Right forelimb (tissue), 1 donor: ENCODE data around the gene BCAS3.

Experiments
- DNase-seq: peaks from one replicate; pipeline ENCODE4 v3.0.0-alpha.2; 2018

The BCAS3 gene

DNA sequence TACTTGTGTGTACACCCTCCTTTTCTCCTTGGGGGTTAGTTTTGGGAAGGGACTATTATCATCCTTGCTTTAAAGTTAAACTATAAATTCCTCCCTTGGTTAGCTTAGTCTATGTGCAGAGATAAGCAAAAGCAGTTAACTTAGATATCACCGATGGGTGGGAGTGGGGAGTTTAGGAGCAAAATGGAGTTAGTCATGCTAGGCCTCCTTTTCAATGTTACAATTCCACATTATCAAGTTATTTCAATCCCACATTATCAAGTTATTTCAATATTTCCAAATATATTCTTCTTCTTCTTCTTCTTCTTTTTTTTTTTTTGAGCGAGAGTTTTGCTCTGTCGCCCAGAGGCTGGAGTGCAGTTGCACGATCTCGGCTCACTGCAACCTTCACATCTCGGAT, 1.7 kb upstream of the BCAS3 start:
- no peak for DNase-seq

DNA sequence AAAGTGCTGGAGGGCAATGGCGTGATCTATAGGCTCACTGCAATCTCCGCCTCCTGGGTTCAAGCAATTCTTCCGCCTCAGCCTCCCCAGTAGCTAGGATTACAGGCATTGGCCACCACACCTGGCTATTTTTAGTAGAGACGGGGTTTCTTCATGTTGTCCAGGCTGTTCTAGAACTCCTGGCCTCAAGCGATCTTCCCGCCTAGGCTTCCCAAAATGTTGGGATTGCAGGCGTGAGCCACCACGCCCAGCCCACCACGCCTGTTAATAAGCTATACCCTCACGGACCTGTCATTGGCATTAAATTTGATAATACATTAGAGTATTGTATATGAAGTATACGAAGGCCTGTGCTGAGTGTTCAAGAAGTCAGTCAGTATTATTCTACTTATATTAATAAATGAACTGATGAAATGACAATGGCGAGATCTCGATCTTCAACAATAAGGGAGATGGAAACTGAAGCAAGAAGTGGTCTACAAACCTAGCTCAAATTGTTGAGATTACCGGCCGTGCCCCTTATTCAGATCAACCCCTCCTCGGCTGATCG, 818 bp upstream of the BCAS3 start:
- DNase-seq, result no peak

DNA sequence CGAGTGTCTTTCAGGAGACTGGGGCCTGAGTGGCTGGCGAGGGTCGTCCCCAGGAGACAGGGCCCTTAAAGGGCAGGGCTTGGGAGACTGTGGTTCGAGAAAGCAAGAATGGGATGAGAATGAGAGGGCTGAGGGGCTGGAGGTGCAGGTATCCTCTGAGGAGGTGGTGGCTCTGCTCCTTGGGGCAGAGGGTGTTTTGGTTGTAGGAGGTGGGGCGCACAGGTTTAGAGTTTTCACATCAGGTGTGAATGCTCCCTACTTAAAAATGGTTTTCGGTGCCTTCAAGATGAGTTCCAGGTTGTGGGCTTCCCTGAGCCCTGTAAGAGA, 430 bp downstream of the BCAS3 start:
- no peak for DNase-seq

DNA sequence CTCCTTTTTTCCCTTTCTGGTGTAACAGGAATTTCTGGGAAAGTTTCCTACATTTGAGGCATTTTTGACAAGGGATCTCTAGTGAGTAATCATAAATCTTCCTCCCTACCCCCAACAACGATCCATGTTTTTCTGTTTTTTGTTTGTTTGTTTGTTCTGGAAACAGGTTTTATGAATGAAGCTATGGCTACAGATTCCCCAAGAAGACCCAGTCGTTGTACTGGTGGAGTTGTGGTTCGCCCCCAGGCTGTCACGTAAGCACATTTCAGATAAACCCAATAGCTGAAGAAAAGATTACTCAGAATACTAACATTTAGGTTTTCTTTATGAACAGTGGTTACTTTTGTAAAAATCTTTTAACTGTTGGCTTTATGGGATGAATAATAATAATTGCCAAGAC, 1.6 kb downstream of the BCAS3 start:
- DNase-seq, result no peak

DNA sequence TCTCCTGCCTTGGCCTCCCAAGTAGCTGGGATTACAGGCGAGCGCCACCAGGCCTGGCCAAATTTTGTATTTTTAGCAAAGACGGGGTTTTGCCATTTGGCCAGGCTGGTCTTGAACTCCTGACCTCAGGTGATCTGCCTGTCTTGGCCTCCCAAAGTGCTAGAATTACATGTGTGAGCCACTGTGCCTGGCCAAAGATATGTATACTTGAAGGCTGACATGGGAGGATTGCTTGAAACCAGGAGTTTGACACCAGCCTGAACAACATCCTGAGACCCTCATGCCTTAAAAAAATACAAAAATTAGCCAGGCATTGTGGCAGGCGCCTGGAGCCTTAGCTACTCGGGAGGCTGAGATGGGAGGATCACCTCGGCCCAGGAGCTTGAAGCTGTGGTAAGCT, 3.1 kb downstream of the BCAS3 start:
- no peak for DNase-seq

DNA sequence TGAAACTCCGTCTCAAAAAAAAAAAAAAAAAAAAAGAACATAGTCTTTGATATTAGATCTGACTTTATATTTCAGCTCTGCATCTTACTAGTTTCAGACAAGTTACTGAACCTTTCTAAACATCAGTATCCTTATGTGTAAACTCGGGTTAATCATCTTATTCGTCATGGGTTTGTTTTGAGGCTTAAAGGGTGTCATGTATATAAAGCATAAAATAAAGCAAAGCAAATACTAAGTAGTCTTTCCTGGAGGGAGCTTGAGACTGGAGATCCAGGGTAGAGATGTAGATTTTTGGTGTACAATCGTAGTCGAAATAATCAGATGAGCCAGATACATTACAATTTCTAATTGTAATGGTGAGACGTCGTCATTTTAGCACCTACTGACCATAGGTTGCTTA, 7.8 kb downstream of the BCAS3 start:
- no peak for DNase-seq

DNA sequence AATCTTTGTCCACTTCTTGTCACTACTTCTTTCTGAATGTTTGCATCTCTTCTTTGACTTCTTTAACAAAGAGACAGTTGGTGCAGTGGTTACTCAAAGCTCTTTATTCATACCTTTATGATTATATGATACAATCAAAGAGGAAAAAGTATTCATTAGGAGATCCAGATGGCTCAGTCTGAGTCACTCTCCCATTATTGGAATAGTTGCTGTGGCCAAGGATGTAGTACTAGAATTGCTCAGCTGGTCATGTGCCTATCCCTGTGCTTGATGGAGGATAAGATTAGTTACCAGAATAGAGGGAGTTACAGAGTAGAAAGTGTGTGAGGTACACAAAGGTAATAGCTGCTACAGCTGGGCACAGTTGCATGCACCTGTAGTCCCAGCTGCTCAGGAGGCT, 18.3 kb downstream of the BCAS3 start:
- DNase-seq, result no peak

DNA sequence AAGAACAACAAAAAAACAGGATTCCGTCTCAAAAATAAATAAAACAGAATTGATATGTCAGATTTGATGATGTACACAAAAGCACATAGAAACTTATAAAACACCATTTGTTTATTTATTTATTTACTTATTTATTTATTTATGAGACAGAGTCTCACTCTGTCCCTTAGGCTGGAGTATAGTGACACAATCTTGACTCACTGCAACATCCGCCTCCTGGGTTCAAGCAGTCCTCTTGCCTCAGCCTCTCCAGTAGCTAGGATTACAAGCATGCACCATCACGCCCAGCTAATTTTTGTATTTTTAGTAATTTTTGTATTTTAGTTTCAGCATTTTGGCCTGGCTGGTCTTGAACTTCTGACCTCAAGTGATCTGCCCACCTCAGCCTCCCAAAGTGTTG, 21.4 kb downstream of the BCAS3 start:
- no peak for DNase-seq

DNA sequence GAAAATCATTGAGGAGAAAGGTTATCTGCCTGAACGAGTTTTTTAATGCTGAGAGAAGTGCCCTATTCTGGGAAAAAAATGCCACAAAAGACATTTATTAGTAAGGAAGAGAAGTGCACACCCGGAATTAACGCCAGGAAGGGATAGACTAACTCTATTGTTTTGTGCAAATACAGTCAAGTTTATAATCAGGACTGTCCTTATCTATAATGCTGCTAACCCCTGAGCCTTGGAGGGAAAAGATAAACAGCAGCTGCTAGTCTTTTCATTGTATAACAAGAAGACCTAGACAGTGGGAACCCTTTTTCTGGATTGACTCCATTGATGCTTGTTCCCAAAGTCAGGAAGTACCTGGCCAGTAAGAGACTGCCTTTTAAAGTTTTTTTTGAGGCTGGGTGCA, 26.5 kb downstream of the BCAS3 start:
- no peak for DNase-seq

DNA sequence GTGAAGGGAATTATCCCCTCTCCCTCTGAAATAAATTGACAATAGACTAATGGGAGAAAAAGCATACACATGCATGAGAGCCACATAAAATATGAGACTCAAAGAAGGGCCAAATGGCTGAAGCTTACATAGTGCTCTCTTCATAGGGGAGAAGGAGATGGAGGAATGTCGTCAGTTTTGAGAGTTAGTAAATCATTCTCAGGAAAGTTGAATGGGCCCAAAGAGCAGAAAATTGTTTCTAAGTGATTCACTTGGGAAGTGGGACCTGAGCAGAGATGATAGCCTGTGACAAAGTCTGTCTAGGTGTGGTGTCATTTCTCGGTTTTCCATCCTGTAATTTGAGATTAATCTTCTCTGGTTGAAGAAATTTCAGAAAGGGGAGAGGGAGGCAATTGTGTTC, 35.0 kb downstream of the BCAS3 start:
- DNase-seq, result no peak

DNA sequence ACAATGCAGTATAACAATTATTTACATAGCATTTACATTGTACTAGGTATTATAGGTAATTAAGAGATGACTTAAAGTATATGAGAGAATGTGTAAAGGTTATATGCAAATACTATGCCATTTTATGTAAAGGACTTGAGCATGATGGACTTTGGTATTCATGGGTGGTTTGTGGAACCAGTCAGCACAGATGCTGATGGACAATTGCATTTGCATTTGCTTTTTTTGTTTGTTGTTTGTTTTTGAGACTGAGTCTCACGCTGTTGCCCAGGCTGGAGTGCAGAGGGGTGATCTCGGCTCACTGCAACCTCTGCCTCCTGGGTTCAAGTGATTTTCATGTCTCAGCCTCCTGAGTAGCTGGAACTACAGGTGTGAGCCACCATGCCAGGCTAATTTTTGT, 36.0 kb downstream of the BCAS3 start:
- no peak for DNase-seq

DNA sequence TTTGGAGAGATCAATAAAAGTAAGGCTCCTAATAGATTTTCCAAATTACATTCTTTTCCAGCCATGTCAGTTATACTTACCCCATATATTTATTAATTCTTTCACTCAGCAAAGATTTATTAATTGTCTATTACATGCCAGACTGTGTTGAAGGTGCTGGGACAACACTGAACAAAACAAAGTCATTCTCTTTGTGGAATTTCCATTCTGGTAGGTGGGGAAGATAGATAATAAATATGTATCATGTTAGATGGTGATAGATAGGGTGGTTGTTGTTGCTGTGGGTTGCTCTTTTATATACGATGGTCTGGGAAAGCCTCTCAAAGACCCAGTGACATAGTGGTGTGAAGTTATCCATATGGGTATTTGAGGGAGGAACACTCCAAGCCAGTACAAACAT, 39.1 kb downstream of the BCAS3 start:
- no peak for DNase-seq

DNA sequence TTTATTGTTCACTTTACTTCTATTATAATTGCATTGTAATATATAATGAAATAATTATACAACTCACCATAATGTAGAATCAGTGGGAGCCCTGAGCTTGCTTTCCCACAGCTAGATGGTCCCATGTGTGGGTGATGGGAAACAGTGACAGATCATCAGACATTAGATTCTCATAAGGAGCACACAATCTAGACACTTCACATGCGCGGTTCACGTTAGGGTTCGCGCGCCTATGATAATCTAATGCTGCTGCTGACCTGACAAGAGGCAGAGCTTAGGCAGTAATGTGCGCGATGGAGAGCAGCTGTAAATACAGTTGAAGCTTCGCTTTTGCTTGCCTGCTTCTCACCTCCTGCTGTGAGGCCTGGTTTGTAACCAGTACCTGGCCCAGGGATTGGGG, 40.2 kb downstream of the BCAS3 start:
- no peak for DNase-seq

DNA sequence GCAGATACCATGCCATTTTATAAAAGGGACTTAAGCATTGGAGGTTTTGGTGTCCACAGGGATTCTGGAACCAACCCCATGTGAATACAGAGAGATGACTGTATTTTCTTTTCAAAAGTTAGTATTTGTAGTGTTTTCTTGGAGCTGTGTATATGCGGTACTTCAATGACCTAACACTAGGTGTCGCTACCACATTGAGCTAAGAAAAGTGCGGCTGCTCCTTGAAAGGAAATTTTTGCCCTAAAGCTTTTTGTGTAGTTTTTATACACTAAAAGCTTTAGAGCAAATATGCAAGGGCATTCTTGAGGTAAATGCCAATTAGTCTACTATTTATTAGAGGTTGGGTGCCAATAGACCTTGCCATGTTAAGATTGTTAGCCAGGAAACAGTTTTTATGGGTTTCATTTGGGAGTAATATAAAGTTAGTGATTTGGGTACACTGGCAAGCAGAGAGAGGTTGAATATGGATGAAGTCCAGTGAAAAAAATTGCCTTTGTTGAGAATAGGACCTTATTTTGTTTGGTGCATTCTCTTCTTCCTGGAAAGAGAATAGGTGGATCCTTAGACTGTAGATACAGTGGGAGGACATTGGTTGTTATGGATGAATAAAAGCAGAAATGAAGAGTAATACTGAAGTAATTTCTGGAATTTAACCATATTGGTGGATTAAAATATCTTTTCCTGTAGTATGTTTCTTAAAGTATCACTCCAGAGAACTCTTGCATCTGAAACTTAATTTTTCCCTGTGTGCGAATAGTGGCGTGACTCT, 43.3 kb downstream of the BCAS3 start:
- DNase-seq, result peak; percentile 57

DNA sequence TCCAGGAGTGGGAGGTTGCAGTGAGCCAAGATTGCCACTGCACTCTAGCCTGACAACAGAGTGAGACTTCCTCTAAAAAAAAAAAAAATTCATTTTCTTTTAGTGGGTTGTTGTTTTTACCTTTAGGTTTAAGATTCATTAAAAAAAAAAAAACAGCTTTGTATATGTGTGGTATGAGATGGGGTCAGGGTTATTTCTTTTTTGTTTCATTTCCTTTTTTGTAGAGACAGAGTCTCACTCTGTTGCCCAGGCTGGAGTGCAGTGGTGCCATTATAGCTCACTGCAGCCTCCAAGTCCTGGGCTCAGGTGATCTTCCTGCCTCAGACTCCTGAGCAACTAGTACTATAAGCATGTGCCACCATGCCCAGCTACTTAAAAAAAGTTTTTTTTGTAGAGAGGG, 47.0 kb downstream of the BCAS3 start:
- no peak for DNase-seq

DNA sequence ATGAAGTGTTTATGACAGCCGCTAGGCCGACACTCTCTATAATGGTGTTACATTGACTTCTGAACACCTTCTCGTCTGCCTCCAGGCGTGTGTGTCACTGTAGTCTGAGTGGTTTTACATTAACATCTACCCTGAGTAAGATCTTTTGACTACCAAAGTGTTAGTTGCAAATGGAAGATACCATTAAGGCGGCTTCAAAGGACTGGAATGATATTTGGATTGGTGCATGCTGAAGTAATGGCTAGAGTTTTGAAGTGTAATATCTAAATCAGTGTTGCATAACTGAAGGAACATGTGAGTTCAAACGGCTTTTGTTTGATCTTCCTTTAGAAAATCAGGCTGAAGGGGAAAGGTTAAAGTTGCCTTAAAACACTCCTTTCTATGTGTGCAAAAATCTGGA, 52.2 kb downstream of the BCAS3 start:
- DNase-seq, result no peak

DNA sequence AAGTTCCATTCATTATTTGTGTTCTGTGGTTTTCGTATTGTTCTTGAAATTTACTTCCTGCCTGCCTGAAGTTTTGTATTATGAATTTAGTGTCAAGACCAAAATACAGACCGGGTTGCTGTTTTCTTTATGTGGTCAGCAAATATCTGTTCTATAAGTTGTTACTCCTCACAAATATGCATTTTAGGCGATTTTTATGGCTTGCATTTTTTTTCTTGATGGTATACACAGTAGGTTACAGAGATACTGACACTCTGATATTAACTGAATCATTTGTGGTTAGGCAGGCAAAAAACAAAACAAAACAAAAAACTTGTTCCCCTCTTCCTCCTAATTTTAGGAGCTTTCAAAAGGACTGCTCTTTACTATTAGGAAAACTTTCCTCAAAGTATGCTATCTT, 52.6 kb downstream of the BCAS3 start:
- DNase-seq, result no peak

DNA sequence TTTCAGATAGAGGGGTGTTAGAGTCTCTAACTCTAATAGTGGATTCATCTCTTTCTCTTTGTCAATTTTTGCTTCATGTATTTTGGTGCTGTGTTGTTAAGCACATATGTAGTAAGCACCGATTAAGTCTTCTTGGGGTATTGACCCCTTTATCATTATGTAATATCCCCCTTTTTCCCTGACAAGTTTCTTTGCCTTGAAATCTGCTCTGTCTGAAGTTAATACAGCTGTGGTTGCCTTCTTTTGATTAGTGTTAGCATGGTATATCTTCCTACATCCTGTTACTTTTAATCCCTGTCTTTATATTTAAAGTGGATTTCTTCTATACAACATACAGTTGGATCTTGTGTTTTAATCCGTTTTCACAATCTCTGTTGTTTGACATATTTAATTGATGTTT, 60.6 kb downstream of the BCAS3 start:
- DNase-seq, result no peak

DNA sequence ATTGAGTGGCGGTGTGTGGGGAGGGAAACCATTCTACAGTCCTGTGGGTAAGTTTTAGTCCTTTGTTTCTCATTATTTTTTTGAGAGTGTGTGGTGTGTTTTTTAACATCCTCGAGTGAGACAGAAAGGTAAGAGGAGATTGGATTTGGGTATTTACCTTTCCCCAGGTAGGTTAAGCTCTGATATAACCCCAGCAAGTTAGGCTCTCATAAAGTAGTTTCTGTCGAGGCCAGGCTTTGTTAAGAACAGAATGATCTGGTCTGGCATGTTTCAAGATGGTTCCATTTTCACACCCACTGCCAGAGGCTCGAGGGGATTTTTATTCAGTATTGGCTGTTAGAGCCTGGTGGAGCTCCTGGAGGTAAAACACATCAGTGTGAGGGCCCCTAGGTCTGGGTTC, 62.9 kb downstream of the BCAS3 start:
- DNase-seq, result no peak

DNA sequence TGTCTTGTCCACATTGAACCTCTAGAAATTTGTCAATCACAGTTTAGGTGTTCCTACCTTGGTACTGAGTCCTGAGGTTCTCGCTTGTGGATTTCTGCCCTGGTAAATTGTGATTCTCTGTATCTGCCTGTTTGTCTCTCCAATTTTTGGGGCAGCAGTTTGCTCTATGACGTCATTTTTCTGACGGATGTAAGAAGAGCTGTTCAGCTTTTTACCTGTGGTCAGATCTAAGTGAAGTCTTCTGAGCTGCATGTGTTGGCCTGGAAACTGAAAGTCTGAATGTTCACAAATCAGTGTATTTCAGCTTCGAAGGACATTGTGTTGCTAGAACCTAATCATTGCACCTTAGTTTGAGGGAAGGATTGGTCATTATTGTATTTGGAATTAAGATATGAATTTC, 63.4 kb downstream of the BCAS3 start:
- DNase-seq, result no peak

DNA sequence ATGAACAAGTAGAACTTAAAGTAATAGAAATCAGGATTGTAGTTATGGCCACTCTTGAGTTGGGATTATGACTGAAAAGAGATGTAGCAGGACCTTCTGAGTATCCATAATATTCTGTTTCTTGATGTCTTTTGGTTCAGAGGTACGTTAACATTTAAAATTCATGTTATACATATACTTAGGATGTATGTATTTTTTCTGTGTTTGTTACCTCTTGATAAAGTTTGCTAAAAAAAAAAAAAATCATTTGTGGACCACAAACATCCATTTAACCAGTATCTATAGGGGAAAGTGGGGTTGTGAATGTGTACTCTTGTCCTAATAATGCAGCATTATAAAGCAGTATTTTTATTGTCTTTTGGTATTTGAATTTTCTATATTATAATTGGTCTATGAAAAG, 65.6 kb downstream of the BCAS3 start:
- DNase-seq, result no peak

DNA sequence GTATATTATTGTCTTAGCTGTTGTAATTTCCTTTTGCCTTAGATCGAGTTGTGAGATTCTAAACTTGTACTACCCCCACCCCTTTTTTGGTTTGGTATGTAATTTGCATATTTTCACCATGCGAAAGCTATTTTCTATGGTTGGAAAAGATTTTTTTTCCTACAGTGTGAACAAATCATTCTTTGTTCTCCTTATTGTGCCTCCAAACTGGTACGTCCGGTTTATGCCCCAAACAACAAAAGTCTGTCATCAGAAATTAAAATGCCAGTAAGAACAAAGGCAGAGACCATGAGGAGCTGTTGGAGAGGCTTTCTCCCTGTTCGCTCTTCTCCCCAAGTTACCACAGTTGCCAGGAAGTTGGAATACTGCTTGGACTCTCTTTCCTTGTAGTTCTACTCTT, 66.1 kb downstream of the BCAS3 start:
- DNase-seq, result no peak

DNA sequence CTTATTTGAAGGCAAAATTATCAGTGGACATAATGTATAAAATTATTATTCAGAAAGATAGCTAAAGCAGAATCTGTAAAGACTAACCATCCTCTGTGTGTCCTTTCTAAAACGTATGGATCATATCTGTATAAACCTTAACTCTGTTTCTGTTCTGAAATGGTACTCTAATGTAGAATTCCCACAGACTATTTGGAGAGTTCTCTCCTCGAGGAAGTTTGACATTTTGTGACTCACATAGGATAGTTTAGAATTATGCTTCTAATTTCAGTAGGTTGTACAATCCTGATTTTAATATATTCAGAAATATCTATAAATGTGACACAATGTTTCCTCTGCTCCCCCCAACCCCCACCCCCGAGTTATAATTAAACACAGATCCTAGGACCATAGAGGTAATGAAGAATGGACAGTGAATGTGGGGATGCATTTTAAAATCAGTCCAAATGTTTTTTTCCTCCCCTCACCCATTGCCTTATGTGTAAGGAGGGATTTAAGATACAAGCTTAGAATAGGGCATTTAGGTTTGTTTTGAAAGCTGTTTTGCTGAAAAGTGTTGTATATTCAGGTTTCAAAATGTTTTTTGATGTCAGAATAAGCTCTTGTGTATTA, 66.8 kb downstream of the BCAS3 start:
- no peak for DNase-seq

DNA sequence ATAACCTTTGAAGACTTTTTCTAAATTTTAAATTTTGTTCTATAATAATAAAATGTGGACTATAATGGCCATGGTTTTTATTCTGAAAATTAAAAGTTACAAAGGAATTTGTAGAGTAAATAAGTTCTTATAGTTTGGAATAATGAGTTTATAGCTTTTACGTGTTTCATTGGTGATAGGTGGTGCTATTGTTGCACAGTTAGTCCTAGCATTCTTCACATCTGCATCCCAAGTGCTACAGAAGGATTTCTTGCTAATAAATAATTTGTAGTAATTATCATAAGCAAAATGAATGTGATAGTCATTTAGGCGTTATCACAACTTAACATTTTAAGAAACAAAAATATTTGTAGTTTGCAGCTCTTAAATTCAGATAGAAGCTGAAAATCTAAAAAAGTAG, 67.9 kb downstream of the BCAS3 start:
- DNase-seq, result no peak
